Keratinocyte (primary cell): Measurements from ENCODE around the gene PRXL2B. TPM values are rescaled to one million over a fixed set of nuclear protein-coding genes. Genes with fewer than 3 reads are reported as not detected.
"Not testable (repeated sequence)": the region's sequence is repeated elsewhere in the genome, so short reads cannot be mapped to it uniquely, and the experiment has no call there.

Experiments used
- DNase-seq: peaks from one replicate; pipeline ENCODE4 v3.0.0-alpha.2; 2011; ENCODE audit warnings: low read depth, missing footprints, low spot score
- FAIRE-seq: peaks from 2 replicates; lab custom pipeline; 2011; peaks lifted over from hg19 to GRCh38; lab: Jason Lieb, UNC
- H2AFZ ChIP-seq: 2 replicates; pipeline ENCODE4 v1.6.0; 2012; ENCODE audit warnings: low read length, control low read depth, inconsistent platforms; ENCODE audit not compliant: control insufficient read depth
- H3K27ac ChIP-seq: 2 replicates; pipeline ENCODE4 v1.5.1; 2011; ENCODE audit warnings: low read length; ENCODE audit not compliant: control insufficient read depth, insufficient read depth
- H3K27me3 ChIP-seq: 3 replicates; pipeline ENCODE4 v1.6.0; 2011; ENCODE audit warnings: low read length; ENCODE audit not compliant: control insufficient read depth, insufficient read depth; ENCODE audit errors: extremely low read depth
- H3K36me3 ChIP-seq, 2 experiments: 2 replicates in 1 of 2; 3 replicates in 1 of 2; pipeline ENCODE4 v1.5.1; 2011; ENCODE audit warnings: low read length in 2 of 2, mild to moderate bottlenecking in 1 of 2; ENCODE audit not compliant: control insufficient read depth in 2 of 2, insufficient read depth in 2 of 2; ENCODE audit errors: extremely low read depth in 1 of 2
- H3K4me1 ChIP-seq: 3 replicates; pipeline ENCODE4 v1.5.1; 2011; ENCODE audit warnings: low read length; ENCODE audit not compliant: control insufficient read depth, insufficient read depth; ENCODE audit errors: extremely low read depth
- H3K4me2 ChIP-seq: 3 replicates; pipeline ENCODE4 v1.6.0; 2011; ENCODE audit warnings: low read depth, low read length; ENCODE audit not compliant: control insufficient read depth, insufficient read depth; ENCODE audit errors: extremely low read depth
- H3K4me3 ChIP-seq, 3 experiments: fragments of 200-600 bp in 1 of 3; sonication (generic) in 1 of 3; 2 replicates in 2 of 3; 3 replicates in 1 of 3; pipeline ENCODE4 v1.5.1; 2011 to 2016; ENCODE audit warnings: low read length in 3 of 3, mild to moderate bottlenecking in 3 of 3, control low read depth in 2 of 3, inconsistent platforms in 1 of 3, low read depth in 1 of 3, mixed read lengths in 1 of 3, mixed run types in 1 of 3, moderate library complexity in 1 of 3; ENCODE audit not compliant: control insufficient read depth in 2 of 3, insufficient read depth in 2 of 3; ENCODE audit errors: extremely low read depth in 1 of 3
- H3K79me2 ChIP-seq: 2 replicates; pipeline ENCODE4 v1.6.0; 2012; ENCODE audit warnings: low read length; ENCODE audit not compliant: control insufficient read depth, insufficient read depth
- H3K9ac ChIP-seq: 3 replicates; pipeline ENCODE4 v1.6.0; 2011; ENCODE audit warnings: low read length; ENCODE audit not compliant: control insufficient read depth, insufficient read depth; ENCODE audit errors: extremely low read depth
- H3K9me1 ChIP-seq: 3 replicates; pipeline ENCODE4 v1.6.0; 2011; ENCODE audit warnings: low read length; ENCODE audit not compliant: control insufficient read depth, insufficient read depth; ENCODE audit errors: extremely low read depth
- H3K9me3 ChIP-seq: 2 replicates; pipeline ENCODE4 v1.5.1; 2012; ENCODE audit warnings: low read depth, low read length; ENCODE audit not compliant: control insufficient read depth
- H4K20me1 ChIP-seq: 3 replicates; pipeline ENCODE4 v1.6.0; 2011; ENCODE audit warnings: low read length; ENCODE audit not compliant: control insufficient read depth, insufficient read depth; ENCODE audit errors: extremely low read depth
- EZH2 ChIP-seq: IDR thresholded peaks from one replicate; pipeline ENCODE4 v1.6.1; 2012; ENCODE audit warnings: inconsistent platforms, mild to moderate bottlenecking, low read length, moderate library complexity
- dilution Hi-C: fragments of 300-500 bp; cut with MboI; formaldehyde crosslinking; loops from one replicate; pipeline ENCODE4 v1.7.0; 2020; ENCODE audit warnings: low sequenced_read_pairs; ENCODE audit not compliant: extremely low pct_ligation_motif_present
- polyA plus RNA-seq, 5 experiments: library from polyadenylated mRNA; depleted of rRNA in 3 of 5; stranded (reverse) in 3 of 5; stranded (forward) in 1 of 5; unstranded in 1 of 5; fragments of >200 nt; gene quantifications; 1 replicate in 1 of 5; 2 replicates in 3 of 5; 3 replicates in 1 of 5; pipeline versions ENCODE4 v1.2.1 to v1.2.3, GENCODE V29; 2011 to 2012; ENCODE audit warnings: missing spikeins in 2 of 5, low read depth in 1 of 5, low replicate concordance in 1 of 5
- TF ChIP-seq, protein P1 (sequence below), 3 experiments: IDR thresholded peaks in 1 of 3; conservative IDR thresholded peaks in 1 of 3; optimal IDR thresholded peaks in 1 of 3; 2 replicates in 2 of 3; 3 replicates in 1 of 3; pipeline versions ENCODE3 to v1.5.1; 2011; ENCODE audit warnings: low read length in 3 of 3, mild to moderate bottlenecking in 3 of 3, moderate library complexity in 2 of 3, control low read depth in 1 of 3, inconsistent platforms in 1 of 3; ENCODE audit not compliant: insufficient read depth in 2 of 3; ENCODE audit errors: extremely low read depth in 1 of 3

PRXL2B gene
- polyA plus RNA-seq, 1 donor (not counting 4 experiments of a cell fraction or from before 2014, with no cell fraction given) = 11.4 TPM

DNA sequence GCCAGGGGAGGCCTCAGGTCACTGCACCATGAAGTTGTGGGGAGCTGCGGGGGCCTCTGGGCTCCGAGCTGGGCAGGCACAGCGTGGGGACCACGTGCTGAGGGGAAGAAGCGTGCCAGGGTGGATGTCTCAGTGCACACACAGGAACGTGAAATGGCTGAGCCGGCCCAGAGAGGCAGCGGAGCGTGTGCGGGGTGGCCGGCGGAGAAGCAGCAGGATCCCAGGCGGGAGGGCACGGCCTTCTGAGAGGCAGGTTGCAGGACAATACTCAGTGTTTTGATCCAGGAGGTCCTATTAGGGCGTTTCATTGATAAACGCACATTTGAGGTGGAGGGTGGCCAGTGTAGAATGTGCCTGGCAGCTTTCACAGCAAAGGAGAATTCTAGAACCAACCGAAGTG, 17.5 kb upstream of the PRXL2B start:
- Histone ChIP-seq H3K4me3 (no peak overlapping the region), H3K36me3 (no peaks in the 10 kb centered on the region), H3K9me1 (no peaks in the 10 kb centered on the region), H3K9ac (no peak overlapping the region), H2AFZ (no peak overlapping the region), H3K27ac (no peak overlapping the region), H3K9me3 (no peaks in the 10 kb centered on the region), H3K27me3 (peaks cover 21% of the 10 kb centered on the region), H3K4me1 (no peaks in the 10 kb centered on the region), H3K4me2 (no peak overlapping the region), H4K20me1 (no peaks in the 10 kb centered on the region), H3K79me2 (no peaks in the 10 kb centered on the region)
- dilution Hi-C loops = no loop called here
- no peak for DNase-seq
- TF ChIP-seq EZH2 = no peak
- TF ChIP-seq, protein P1, sequence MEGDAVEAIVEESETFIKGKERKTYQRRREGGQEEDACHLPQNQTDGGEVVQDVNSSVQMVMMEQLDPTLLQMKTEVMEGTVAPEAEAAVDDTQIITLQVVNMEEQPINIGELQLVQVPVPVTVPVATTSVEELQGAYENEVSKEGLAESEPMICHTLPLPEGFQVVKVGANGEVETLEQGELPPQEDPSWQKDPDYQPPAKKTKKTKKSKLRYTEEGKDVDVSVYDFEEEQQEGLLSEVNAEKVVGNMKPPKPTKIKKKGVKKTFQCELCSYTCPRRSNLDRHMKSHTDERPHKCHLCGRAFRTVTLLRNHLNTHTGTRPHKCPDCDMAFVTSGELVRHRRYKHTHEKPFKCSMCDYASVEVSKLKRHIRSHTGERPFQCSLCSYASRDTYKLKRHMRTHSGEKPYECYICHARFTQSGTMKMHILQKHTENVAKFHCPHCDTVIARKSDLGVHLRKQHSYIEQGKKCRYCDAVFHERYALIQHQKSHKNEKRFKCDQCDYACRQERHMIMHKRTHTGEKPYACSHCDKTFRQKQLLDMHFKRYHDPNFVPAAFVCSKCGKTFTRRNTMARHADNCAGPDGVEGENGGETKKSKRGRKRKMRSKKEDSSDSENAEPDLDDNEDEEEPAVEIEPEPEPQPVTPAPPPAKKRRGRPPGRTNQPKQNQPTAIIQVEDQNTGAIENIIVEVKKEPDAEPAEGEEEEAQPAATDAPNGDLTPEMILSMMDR (optimal IDR thresholded peaks at IDR 0.05 in 1 of 3, IDR thresholded peaks at IDR 0.05 in 1 of 3, conservative IDR thresholded peaks at IDR 0.05 in 1 of 3; ENCODE audit: extremely low read depth in 1 of 3, insufficient read depth in 2 of 3, low read length in 3 of 3) = no peak
- FAIRE-seq = no peak

GRCh38 chr1:2569703-2570102, 16.9 kb upstream of the PRXL2B start:
- H3K9me1 ChIP-seq, dilution Hi-C loops, H3K4me3 ChIP-seq, H3K79me2 ChIP-seq, H3K4me1 ChIP-seq, H3K27ac ChIP-seq, H3K9me3 ChIP-seq, H3K4me2 ChIP-seq, H3K36me3 ChIP-seq, H4K20me1 ChIP-seq, DNase-seq, FAIRE-seq, H2AFZ ChIP-seq, H3K9ac ChIP-seq: not testable (repeated sequence)
- peaks cover 21% of the 10 kb centered on the region for H3K27me3 ChIP-seq

GRCh38 chr1:2570332-2570731, 16.2 kb upstream of the PRXL2B start:
- H3K9ac ChIP-seq = no peak overlapping the region
- TF ChIP-seq, protein P1 (optimal IDR thresholded peaks at IDR 0.05 in 1 of 3, IDR thresholded peaks at IDR 0.05 in 1 of 3, conservative IDR thresholded peaks at IDR 0.05 in 1 of 3; ENCODE audit: extremely low read depth in 1 of 3, insufficient read depth in 2 of 3, low read length in 3 of 3) = no peak
- H4K20me1 ChIP-seq = no peaks in the 10 kb centered on the region
- H3K9me1 ChIP-seq = no peaks in the 10 kb centered on the region
- H3K36me3 ChIP-seq = no peaks in the 10 kb centered on the region
- no peak overlapping the region for H3K4me2 ChIP-seq
- H3K4me1 ChIP-seq = no peaks in the 10 kb centered on the region
- dilution Hi-C loops = no loop called here
- no peak for DNase-seq
- H3K27ac ChIP-seq = no peak overlapping the region
- H3K79me2 ChIP-seq = no peaks in the 10 kb centered on the region
- H3K27me3 ChIP-seq = peaks cover 18% of the 10 kb centered on the region
- no peak overlapping the region for H3K4me3 ChIP-seq
- H2AFZ ChIP-seq = no peak overlapping the region
- no peaks in the 10 kb centered on the region for H3K9me3 ChIP-seq
- FAIRE-seq = no peak
